ELF-1 (cell line): ENCODE measurements around the gene ZNF524.

Experiments used
- DNase-seq: peaks from one replicate; pipeline ENCODE4 v3.0.0-alpha.2; 2016; ENCODE audit warnings: low read depth, low spot score

The ZNF524 gene

DNA sequence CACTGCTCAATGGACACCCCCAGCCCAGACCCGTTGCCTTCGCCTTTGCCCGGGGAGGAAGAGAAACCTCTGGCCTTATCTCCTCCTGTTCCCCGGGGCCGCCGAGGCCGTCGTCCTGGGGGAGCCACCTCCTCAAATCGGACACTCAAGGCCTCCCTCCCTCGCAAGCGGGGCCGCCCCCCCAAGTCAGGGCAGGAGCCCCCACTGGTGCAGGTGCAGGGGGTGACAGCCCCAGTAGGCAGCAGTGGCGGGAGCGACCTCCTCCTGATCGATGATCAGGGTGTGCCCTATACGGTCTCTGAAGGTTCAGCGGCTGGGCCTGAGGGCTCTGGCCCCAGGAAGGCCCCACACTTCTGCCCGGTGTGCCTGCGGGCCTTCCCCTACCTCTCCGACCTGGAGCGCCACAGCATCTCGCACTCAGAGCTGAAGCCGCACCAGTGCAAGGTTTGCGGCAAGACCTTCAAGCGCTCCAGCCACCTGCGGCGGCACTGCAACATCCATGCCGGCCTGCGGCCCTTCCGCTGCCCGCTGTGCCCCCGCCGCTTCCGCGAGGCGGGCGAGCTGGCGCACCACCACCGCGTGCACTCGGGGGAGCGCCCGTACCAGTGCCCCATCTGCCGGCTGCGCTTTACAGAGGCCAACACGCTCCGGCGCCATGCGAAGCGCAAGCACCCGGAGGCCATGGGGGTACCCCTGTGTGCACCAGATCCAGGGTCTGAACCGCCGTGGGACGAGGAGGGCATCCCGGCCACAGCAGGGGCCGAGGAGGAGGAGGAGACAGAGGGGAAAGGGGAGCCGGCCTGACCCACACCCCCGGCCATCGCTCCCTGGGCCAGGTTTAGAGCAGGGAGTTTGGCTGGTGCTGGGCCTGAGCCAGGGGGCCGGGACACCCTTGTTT is 2.3 kb downstream of the ZNF524 start:
- no peak for DNase-seq

DNA sequence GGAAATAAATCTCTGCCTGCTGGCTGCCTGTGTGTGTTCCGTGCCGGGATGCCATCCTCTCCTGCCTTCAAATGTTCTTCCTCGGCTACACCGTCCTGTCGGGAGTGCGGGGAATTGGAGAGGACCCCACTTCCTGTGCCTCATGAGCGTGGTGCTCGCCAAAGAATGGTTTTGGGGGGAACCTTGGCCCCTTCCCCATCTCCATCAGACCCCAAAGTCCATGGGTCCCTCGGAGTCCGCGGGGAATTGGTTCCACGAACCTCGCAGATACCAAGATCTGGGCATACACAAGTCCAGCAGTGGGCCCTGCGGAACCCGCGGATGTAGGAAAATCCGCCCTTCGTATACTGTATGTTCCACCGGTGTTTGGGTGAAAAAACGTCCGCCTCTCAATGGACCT is 3.0 kb downstream of the ZNF524 start:
- no peak for DNase-seq

DNA sequence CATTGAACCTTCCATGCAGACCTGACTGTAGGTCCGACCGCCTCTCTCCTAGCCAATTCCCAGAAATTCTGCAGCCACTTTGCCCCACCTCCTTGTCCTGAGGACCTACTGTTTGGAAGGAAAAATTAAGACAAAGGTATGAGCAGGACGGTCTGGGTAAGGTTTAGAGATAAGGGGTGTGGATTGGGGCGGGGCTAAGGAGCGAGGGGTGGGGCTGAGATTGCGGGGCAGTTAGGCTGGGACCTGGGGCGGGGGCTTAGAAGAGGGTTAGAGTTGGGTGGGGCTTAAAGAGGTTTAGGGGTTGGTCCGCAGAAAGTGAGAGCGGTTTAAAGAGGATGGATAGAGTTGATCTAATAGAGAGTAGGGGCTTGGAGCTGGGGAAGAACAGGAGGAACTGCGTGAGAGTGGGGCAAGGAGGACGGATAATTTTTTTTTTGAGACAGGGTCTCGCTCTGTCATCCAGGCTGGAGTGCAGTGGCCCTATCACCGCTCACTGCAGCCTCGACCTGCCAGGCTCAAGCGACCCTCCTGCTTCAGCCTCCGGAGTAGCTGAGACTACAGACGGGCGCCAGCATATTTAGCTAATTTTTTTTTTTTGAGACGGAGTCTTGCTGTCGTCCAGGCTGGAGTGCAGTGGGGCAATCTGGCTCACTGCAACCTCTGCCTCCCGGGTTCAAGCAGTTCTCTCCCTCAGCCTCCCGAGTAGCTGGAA is 3.6 kb downstream of the ZNF524 start:
- DNase-seq = no peak

DNA sequence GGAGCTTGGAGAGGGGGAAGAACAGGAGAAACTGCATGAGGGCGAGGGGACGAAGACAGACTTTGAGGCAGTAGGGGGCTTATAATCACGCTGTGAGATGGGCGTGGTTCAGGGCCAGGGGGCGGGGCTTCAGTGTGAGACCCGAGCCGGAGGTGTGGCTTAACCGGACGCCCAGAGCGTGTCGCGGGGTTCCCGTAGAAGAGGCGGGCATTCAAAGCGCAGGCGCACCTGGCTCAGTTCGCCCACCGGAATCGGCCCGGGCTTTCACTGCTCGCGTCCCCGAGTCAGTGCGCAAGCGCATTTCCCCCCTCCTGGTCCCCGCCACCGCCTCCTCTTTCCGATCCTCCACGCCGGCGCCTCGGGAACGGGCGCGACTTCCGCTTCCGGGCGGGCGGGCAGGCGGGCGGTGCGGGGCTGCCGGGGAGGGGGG is 5.1 kb downstream of the ZNF524 start:
- DNase-seq = peak; percentile 99

DNA sequence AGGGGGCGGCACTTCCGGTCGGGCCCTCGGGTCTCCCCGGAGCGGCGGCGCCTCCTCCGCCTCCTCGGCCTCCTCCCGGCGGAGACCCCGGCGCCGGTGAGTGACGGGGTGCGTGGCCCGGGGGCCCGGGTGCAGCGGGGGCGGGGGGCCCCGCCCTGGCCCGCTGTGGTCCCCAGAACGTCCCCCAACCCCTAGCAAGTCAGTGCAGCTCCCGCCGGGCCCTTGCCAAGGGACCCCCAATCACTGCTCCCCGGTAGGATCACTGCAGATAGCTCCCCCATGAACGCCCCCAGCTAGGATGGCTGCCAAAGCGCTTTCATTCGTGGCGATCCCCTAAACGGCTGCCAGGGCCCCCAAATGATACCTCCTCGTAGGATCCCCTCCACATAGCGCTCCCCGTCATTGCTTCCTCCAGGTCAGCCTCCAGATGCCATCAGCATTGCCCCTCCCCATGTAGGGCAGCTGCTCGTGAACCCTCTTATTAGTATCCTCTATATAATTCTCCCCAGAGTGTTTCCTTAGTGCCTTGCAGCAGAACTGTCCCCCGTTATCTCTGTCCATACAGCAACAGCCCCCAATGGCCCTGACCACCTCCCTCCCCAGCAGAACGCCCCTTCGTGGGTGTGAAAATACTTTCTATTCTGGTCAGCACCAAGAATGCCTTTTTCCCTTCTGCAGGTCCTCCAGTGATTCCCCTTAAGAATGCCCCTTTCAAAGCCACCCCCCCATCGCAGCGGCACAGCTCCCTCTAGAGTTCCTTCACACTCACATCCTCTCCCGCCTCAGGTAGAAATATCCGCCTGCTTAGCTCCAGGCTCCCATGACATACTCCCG is 5.8 kb downstream of the ZNF524 start, which contains the start of gene ZNF865:
Gene ZNF865, plus strand, starts transcription at position 11 of the 834 bp plus-strand sequence. CDS start 7,972 bp downstream, outside the sequence.
- DNase-seq = peak; percentile 92

DNA sequence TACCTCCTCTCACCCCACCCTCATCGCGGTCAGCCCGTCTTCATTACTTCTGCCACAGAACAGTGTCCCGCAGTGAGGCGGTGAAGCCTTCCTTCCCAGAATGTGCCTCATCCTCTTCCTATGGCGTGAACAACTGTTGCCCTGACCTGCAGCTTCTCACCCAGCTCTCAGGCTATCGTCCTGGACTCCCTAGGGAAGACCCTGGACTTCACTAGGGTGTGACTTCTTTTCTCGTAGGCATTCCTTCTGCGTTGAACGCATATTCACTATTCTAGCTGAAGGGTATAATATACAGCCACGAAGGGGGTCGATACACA is 6.3 kb downstream of the ZNF524 start:
- DNase-seq = no peak

DNA sequence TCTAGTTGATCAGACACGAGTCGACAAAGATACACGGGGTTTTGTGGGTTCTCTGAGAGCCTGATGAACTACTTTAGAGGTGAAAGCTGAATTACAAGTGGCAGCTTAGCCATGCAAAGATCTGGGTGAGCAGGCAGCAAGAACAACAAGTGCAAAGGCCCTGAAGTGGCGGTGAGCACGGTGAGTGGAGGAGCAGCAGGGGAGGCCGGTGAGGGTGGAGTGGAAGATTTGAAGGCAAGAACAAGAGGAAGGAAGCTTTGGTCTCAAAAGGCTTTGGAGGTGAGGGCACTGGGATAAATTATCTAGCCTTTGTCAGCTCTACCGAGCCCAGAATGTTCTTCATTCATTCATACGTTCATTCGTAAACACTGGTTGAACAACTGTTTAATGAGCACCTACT is 6.7 kb downstream of the ZNF524 start:
- no peak for DNase-seq

DNA sequence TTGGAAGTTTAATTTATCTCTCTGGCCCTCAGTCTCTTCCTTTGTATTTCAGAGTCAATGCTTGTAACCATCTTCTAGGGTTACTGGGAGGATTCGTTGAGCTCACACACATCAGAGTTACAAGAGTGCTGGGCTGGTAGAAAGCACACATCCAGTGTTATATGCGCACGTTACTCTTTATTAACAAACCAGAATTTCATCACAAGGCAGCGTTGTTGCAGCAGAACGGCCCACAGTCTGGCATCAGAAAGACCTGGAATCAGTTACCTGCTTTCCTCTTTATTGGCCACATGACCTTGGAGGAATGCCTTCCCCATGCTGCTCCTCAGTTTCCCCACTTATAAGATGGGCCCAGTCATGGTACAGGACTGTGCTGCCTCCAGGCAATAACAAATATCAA is 9.2 kb downstream of the ZNF524 start:
- no peak for DNase-seq

DNA sequence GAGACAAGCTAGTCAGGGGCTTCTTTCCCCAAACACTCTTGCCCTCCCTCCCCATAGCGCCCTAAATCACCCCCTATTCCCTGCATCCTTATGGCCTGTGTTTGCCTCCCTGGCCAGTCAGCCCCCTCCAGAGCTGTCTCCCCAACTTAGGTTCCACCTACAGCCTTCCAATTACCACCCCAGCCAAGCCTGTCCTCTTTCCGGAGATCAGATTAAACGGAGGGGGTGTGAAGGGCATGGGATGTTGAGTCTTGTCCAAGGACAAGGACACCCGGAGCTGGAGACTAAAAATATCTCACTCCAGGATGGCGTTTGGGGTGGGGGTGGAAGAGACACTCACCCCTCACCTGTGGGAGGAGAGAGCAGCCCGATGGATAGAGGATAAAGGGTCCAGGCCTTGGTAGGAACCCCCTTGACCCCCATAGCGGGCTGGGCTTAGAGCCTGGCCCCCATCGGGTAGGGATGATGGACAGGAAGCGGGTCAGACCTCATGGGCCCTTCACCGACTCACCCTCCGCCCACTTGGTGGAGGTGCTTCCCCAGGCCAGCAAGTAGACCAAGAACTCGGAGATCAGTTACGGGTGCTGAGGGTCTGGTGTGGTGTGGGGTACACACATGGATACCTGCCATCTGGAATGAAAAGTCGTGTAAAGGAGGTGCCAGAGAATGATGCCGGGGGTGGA is 11.4 kb downstream of the ZNF524 start:
- DNase-seq = no peak

DNA sequence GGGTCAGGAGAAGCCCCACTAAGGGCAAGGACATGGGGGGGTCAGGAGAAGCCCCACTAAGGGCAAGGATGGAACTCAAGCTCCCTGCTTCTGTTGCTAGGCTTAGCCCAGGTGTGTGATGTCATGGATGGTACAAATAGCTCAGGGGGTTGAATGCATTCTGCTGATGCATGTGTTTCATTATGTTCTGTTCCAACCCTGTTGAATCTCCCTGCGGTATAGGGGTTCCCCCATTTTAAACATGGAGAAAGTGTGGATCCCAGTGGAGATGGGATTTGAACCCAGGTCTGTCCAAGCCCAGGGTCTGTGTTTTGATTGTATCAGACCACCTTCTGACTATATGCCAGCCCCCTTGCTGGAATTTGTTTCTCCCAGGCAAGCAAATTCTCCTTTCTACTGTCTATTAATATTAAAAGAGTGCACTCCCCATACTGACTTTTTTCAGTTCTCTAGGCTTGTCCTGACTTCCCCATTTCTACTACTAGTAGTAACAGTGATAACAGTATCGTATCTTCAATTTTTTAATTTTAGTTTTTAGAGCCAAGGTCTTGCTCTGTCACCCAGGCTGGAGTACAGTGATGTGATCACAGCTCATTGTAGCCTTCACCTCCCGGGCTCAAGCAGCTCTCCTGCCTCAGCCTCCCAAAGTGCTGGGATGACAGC is 12.0 kb downstream of the ZNF524 start:
- no peak for DNase-seq

DNA sequence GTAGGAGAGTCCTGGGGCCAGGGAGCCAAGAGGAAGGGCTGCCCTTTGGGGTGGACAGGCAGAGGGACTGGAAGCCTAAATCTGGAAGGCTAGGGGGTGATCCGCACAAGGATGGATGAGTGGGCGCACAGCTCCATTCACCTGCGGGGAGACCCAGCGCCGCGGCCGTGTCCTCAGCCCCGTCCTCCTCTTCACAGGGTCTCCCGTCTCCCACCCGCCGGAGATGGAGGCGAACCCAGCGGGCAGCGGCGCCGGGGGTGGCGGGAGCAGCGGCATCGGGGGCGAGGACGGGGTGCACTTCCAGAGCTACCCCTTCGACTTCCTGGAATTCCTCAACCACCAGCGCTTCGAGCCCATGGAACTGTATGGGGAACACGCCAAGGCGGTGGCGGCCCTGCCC is 13.3 kb downstream of the ZNF524 start:
- DNase-seq = no peak

DNA sequence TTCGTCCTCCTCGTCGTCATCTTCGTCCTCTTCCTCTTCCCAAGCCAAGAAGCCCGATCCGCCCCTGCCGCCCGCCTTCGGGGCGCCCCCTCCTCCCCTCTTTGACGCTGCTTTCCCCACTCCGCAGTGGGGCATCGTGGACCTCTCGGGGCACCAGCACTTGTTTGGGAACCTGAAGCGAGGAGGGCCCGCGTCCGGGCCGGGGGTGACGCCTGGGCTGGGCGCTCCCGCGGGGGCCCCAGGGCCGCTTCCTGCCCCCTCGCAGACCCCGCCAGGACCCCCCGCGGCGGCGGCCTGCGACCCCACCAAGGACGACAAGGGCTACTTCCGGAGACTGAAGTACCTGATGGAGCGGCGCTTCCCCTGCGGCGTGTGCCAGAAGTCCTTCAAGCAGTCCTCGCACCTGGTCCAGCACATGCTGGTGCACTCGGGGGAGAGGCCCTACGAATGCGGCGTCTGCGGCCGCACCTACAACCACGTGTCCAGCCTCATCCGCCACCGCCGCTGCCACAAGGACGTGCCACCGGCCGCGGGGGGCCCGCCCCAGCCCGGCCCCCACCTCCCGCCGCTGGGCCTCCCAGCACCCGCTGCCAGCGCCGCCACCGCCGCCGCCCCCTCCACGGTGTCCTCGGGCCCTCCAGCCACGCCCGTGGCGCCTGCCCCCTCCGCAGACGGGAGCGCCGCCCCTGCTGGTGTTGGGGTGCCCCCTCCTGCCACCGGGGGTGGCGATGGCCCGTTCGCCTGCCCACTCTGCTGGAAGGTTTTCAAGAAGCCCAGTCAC is 14.0 kb downstream of the ZNF524 start:
- no peak for DNase-seq

DNA sequence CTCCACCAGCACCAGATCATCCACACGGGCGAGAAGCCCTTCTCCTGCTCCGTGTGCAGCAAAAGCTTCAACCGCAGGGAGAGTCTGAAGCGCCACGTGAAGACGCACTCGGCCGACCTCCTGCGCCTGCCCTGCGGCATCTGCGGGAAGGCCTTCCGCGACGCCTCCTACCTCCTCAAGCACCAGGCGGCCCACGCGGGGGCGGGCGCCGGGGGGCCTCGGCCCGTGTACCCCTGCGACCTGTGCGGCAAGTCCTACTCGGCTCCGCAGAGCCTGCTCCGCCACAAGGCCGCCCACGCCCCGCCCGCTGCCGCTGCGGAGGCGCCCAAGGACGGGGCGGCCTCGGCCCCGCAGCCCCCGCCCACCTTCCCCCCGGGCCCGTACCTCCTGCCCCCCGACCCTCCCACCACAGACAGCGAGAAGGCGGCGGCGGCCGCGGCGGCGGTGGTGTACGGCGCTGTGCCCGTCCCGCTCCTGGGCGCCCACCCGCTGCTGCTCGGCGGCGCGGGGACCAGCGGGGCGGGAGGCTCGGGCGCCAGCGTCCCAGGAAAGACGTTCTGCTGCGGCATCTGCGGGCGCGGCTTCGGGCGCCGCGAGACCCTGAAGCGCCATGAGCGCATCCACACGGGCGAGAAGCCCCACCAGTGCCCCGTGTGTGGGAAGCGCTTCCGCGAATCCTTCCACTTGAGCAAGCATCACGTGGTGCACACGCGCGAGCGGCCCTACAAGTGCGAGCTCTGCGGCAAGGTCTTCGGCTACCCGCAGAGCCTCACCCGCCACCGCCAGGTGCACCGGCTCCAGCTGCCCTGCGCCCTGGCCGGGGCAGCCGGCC is 14.8 kb downstream of the ZNF524 start:
- no peak for DNase-seq

DNA sequence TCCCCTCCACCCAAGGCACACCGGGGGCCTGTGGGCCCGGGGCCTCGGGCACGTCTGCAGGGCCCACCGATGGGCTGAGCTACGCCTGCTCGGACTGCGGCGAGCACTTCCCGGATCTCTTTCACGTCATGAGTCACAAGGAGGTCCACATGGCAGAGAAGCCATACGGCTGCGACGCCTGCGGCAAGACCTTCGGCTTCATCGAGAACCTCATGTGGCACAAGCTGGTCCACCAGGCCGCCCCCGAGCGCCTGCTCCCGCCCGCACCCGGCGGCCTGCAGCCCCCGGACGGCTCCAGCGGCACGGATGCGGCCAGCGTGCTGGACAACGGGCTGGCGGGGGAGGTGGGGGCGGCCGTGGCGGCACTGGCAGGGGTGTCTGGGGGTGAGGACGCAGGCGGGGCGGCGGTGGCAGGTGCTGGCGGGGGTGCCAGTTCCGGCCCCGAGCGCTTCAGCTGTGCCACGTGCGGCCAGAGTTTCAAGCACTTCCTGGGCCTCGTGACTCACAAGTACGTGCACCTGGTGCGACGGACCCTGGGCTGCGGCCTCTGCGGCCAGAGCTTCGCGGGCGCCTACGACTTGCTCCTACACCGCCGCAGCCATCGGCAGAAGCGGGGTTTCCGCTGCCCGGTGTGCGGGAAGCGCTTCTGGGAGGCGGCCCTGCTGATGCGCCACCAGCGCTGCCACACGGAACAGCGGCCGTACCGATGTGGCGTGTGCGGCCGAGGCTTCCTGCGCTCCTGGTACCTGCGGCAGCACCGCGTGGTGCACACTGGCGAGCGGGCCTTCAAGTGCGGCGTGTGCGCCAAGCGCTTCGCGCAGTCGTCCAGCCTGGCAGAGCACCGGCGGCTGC is 15.7 kb downstream of the ZNF524 start:
- DNase-seq = no peak

DNA sequence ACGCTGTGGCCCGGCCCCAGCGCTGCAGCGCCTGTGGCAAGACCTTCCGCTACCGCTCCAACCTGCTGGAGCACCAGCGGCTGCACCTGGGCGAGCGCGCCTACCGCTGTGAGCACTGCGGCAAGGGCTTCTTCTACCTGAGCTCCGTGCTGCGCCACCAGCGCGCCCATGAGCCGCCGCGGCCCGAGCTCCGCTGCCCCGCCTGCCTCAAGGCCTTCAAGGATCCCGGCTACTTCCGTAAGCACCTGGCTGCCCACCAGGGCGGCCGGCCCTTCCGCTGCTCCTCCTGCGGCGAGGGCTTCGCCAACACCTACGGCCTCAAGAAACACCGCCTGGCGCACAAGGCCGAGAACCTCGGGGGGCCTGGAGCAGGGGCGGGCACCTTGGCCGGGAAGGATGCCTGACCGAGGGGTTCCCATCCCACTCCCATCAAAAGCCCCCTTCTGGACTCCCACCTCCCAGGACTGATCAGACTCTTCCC is 16.3 kb downstream of the ZNF524 start:
- DNase-seq = no peak

DNA sequence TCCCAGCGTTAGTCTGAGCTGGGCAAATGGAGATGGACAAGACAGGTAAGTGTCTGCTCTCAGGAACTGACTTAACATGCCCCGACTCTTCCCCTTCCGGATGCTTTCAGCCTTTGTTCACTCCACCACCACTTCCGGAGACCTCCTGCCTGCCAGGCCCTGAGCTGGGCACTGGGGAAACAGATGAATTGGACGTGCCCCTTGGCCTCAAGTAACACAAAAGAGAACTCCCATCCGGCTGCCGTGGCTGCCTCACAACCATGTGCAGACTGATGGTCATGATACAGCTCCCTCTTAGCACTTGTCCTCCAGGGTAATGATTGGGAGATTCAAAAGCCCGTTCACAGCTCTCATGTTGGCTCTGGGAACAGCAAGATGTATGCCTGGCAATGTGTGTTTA is 17.3 kb downstream of the ZNF524 start:
- no peak for DNase-seq

DNA sequence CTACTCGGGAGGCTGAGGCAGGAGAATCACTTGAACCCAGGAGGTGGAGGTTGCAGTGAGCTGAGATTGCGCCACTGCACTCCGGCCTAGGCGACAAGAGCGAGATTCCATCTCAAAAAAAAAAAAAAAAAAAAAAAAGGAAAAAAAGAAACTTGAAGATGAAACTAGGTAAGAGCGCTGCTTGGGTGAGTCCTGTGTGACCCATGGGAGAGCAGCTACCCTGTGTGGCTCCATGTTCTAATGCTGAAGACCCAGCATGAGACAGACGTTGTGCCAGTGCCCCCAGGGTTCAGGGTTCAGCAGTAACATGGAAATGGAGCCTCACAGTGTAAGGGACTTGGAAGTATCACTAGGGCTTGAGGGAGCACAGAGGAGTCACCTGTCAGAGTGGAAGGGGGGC is 18.3 kb downstream of the ZNF524 start:
- DNase-seq = no peak

DNA sequence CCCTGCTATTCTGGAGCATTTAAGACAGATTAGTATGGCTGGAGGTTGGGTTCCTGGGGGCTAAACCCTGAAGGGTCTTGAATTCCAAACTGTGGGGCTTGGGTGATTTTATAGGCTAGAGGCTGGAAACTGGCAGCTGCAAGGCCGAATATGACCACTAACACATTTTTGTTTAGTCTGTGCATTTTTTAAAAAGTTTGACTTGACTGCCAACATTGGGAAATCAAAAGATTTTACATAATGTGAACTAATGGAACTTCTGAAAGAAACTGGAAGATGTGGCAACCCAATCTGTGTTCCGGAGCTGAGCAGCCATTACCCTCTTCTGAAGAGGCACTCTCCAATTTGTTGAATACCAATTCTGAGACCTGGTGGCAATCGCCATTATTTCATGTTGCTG is 19.2 kb downstream of the ZNF524 start:
- no peak for DNase-seq
